Head of caudate nucleus (tissue), 42 donors: ENCODE measurements around the gene DNAJC25.
"Not testable (repeated sequence)": the region's sequence is repeated elsewhere in the genome, so short reads cannot be mapped to it uniquely, and the experiment has no call there.

Experiments used
- DNase-seq, 42 donors: peaks; one replicate each; pipeline versions ENCODE4 v3.0.0 to v3.0.0-alpha.2; 2020 to 2021; ENCODE audit warnings: mixed read lengths in 7 of 42
- intact Hi-C: fragments of 100-400 bp; cut with DNase I; formaldehyde crosslinking; loops from one replicate; pipeline ENCODE4 v1.15.0; 2022

DNAJC25 gene

DNA sequence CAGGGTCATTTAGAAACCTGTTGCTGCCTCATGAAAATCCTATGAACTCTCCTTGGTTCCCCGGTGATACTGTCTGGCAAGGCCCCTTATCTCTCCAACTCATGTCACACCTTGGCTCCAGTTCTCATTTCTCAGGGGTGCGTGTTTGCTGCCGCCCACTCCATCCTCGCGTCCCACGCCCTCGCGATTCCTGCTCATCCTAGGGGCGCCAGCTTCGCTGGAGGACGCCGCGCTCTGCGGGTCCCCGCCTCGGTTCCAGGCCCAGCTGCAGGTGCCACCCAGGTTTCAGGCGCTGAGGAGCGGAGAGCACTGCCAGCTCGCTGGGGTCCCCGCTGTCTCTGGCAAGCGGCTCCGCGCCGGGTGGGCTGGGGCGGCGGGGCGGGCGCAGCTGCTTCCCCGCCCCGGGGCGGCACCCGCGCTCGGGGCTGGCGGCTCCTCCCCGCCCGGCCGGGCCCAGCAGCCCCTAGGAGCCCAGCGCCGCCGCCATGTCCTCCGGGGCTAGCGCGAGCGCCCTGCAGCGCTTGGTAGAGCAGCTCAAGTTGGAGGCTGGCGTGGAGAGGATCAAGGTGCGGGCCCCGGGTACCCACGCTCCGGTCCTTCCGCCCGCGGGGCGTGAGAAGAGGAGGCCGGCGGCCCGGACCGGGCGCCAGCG, 30.1 kb downstream of the DNAJC25 start, which contains the start of gene GNG10:
GNG10 (plus strand) TSS at position 456 of the 652 bp plus-strand sequence; CDS start at position 486, 30 bp downstream.
- intact Hi-C loops, result no loop called here
- peak in 41 of 42 donors; percentile 18 to 82 (median 66) for DNase-seq

- DNase-seq, result peak in 39 of 42 donors; percentile 11 to 70 (median 40)
- intact Hi-C loops, result no loop called here
These were observed 30.8 kb downstream of the DNAJC25 start for GRCh38 chr9:111661802-111662521.

- intact Hi-C loops, result no loop called here
- DNase-seq, result no peak
These were observed 31.6 kb downstream of the DNAJC25 start for GRCh38 chr9:111662576-111663300.

DNA sequence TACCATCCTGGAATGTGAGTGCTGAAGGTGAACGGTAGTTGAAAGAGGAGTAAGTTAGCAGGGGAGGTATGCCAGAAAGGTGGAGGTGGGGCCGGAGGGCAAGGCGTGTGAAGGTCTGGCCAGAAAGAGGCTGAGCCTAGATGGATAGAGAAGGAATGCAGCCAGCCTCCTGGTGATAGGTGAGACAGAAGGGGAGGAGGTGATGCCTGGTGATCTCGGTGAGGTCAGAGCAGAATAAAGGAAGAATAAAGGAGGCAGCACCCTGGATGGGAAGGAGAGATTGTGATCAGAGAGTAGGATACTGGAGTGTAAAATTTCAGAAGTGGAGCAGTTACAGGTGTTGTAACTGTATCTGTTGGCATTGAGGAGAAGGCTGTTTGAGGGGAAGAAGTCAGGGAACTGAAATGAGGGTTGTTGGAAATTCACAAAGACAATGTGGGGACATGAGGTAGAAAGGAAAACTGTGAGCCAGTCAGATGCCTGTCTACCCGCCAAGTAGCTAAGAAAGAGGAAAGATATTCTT, 32.2 kb downstream of the DNAJC25 start:
- DNase-seq, result no peak
- intact Hi-C loops, result no loop called here

- intact Hi-C loops, result no loop called here
These were observed 37.0 kb downstream of the DNAJC25 start for GRCh38 chr9:111668026-111668573.

DNA sequence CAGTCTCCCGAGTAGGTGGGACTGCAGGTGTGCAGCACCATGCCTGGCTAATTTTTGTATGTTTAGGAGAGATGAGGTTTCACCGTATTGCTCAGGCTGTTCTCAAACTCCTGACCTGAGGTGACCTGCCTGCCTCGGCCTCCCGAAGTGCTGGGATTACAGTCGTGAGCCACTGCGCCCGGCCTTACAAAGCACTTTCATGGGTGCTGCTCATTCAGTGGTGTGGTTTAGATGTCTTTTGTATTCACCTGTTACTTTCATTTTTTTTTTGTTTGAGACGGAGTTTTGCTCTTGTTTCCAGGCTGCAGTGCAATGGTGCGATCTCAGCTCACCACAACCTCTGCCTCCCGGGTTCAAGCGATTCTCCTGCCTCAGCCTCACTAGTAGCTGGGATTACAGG, 37.5 kb downstream of the DNAJC25 start:
- DNase-seq, intact Hi-C loops: not testable (repeated sequence)

More at GRCh38 chr9:111668026-111668573, 37.0 kb downstream of the DNAJC25 start:
- no peak for DNase-seq

- intact Hi-C loops, result no loop called here
These were observed 43.2 kb downstream of the DNAJC25 start for GRCh38 chr9:111674319-111674718.

DNA sequence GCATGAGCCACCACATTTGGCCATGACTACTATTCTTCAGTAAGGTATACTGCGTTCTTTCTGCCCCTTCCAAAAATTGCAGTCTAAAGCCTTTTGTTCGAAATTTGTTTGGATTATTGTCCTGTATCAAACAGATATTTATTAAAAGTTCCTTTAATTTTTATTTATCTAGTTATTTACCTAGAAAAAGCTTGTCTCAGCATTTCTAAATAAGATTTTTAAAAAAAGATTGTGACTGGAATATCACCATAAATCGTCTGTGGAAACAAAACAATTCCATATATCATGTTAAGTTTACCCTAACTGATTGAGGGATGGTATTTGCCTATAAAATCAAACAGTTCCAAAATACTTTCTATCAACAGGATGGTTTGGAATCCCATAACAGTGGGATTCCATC, 45.0 kb downstream of the DNAJC25 start:
- intact Hi-C loops, result no loop called here
- DNase-seq, result no peak

More at GRCh38 chr9:111674319-111674718, 43.2 kb downstream of the DNAJC25 start:
- no peak for DNase-seq

DNA sequence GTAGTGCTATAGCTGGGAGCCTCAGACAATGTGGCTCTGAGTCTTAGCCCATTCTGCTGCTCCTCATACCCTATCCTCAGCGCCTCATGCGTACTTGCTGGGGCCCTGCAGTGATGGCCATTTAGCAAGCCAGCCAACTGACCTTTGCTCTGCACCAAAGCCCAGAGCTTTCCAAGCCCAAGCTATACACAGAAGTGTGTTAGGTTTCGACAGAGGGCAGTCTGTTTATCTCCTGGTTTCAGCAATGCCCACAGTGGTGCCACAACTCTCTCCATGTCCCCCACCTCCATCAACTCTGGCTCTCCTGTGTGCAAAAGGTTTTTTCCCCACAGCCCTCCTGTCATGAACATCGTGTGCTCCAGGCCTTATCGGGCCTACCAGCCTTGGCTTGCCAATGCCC, 47.2 kb downstream of the DNAJC25 start:
- intact Hi-C loops, result no loop called here

DNA sequence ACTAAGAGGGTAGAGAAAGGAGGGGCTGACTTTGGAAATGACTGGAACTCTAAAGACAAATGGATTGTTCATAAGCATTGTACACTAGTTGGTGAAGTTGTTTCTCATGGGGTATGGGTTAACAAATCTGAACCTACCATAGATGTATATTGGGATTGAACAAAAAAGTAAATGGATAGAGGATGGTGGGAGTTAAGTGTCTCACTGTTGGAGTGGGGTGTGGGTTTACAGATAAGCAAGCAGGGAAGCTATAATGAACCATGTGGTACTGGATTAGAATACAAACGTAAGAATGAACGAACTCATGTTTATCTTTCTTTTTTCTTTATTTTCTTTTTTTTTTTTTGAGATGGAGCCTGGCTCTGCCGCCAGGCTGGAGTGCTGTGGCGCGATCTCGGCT, 48.1 kb downstream of the DNAJC25 start:
- no peak for DNase-seq
- intact Hi-C loops, result no loop called here

More for the DNA sequence above, 47.2 kb downstream of the DNAJC25 start:
- no peak for DNase-seq

- intact Hi-C loops, result no loop called here
- no peak for DNase-seq
These were observed 52.3 kb downstream of the DNAJC25 start for GRCh38 chr9:111683392-111683791.

DNA sequence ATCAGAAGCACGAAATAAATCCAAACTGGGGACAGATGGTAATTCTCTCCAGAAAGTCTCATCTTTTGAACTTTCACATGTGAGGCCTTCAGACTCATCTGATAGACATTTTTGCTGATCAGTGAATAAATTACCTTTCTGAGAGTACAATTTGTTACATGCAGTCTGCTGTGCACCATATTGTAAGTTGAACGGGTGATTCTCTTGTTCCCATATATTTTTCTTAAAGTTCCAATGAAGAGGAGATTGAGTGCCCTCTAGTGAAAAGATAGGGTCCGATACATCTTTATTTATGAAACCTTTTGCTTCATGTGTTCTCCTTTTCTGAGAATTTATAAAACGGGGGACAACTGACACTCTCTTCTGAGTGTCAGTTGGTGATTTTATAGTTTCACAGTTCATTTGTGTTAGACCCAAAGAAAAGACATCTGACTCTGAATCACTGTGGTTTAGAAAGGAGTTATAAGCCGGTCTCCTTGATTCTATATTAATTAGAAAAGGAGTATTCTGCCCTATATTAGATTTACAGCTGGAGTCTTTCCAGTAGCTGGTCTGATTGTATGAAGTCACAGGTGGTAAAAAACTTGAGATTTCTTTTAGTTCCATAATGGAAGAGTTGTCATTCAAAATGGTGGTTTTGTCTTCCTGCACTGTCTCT, 60.7 kb downstream of the DNAJC25 start:
- no peak for DNase-seq
- intact Hi-C loops, result no loop called here

- intact Hi-C loops, result no loop called here
- no peak for DNase-seq
These were observed 65.7 kb downstream of the DNAJC25 start for GRCh38 chr9:111696796-111697195.

DNA sequence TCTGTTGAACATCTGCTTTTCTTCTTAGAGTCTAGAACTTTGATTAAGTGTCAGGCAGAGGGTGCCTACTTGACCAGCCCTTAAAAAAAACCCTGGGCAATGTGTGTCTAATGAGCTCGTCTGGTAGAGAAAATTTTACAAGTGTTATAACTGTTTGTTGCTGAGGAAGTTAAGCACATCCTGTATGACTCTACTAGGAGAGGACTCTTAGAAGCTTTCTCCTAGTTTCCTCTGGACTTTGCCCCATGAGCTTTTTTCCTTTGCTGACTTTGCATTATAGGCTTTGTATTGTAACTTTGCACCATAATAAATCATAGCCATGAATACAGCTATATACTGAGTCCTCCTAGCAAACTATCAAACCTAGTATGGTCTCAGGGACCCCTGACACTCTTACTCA, 69.6 kb downstream of the DNAJC25 start:
- no peak for DNase-seq
- intact Hi-C loops, result no loop called here
